ENCODE results near the gene DGKG.

DGKG gene

DNA sequence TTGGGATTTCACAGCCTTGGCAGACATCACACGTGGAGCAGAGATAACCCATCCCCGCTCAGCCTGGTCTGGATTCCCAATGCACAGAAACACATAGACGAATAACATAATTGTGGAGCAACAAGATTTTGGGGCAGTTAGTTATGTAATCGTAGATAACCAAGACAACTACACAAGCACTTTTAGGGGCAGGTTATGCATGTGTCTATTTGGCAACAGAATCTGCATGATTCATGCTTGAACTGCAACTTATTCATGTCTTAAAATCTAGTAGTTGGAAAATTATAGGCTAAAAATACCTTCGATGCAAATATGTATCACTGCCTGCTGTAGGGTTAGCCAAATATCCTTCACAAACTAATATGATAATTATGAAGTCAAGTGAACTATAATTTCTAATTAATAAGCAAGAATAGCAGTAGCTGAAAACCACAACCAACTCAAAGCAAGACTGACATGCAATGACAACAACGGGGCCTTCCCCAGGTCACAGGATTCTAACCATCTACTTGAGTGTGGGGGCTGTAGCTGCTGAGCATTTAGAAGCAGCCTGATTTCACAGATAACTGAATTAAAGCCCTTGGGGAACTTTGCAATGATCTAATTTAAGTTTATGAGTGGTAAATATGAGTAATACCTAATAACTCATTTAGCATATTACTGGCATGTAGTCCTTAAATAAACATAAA is 31.1 kb downstream of the DGKG start:
- no peak overlapping the region for H3K4me3 ChIP-seq (ENCODE audit: low read length)
- H3K9ac ChIP-seq (ENCODE audit: low read length): no peak overlapping the region
- H3K36me3 ChIP-seq (ENCODE audit: control insufficient read depth, insufficient read depth, low read length): no peaks in the 10 kb centered on the region
- no peaks in the 10 kb centered on the region for H3K4me1 ChIP-seq (ENCODE audit: control insufficient read depth, insufficient read depth, low read length)
- H3K9me3 ChIP-seq (ENCODE audit: control insufficient read depth, low read length): no peaks in the 10 kb centered on the region
- no peaks in the 10 kb centered on the region for H3K27me3 ChIP-seq (ENCODE audit: control insufficient read depth, insufficient read depth, low read length)

DNA sequence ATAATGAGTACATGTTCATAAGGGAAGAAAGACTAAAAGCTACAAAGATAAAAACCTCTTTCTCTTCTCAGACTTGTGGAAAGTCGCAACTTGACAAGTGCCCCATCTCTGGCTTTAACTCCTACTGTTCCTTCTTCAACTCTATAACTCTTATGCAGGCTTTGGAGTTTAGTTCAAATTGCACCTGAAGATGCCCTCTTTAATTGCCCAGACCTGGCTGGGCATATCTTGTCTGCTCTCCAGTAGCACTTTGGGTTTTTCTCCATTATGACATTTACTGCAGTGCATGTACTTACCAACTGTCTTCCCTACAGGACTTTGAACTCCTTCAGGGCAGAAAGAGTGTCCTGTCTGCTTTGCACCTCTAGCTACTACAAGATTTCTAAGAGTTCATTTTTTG is 32.4 kb downstream of the DGKG start:
- Histone ChIP-seq H3K4me1 (ENCODE audit: control insufficient read depth, insufficient read depth, low read length) (no peaks in the 10 kb centered on the region), H3K9ac (ENCODE audit: low read length) (no peak overlapping the region)

DNA sequence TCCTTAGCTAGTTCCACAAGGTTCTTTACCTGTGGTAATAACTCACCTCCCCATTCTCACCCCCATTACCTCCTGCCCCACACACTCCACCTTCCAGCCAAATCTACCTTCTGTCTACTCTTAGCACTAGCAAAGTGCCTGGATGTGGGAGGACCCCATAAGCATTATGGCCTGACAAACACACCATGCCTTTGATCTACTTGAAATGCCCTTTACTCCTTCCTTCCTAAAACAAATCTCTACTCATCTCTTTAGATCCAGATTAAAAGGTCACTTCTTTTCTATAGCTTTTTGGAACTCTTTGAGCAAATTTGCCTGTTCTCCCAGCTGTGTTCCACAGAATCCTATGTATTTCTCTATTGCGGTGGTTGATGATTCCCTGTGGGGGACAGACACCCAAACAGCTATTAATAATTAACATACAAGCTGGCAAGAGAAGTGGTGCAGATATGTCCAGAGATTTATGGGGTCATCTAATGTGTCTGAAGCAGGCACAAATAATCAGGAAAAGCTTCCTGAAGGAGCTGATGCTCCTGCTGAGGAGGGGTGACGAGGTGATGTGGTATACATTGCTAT is 34.0 kb downstream of the DGKG start:
- no peaks in the 10 kb centered on the region for H3K36me3 ChIP-seq (ENCODE audit: control insufficient read depth, insufficient read depth, low read length)
- no peak overlapping the region for H3K9ac ChIP-seq (ENCODE audit: low read length)
- H3K4me1 ChIP-seq (ENCODE audit: control insufficient read depth, insufficient read depth, low read length): no peaks in the 10 kb centered on the region
- H3K27me3 ChIP-seq (ENCODE audit: control insufficient read depth, insufficient read depth, low read length): no peaks in the 10 kb centered on the region
- H3K4me3 ChIP-seq (ENCODE audit: low read length): no peak overlapping the region
- no peaks in the 10 kb centered on the region for H3K9me3 ChIP-seq (ENCODE audit: control insufficient read depth, low read length)

More for the DNA sequence above, 32.4 kb downstream of the DGKG start:
- Histone ChIP-seq H3K27me3 (ENCODE audit: control insufficient read depth, insufficient read depth, low read length) (no peaks in the 10 kb centered on the region), H3K36me3 (ENCODE audit: control insufficient read depth, insufficient read depth, low read length) (no peaks in the 10 kb centered on the region), H3K4me3 (ENCODE audit: low read length) (no peak overlapping the region), H3K9me3 (ENCODE audit: control insufficient read depth, low read length) (no peaks in the 10 kb centered on the region)

DNA sequence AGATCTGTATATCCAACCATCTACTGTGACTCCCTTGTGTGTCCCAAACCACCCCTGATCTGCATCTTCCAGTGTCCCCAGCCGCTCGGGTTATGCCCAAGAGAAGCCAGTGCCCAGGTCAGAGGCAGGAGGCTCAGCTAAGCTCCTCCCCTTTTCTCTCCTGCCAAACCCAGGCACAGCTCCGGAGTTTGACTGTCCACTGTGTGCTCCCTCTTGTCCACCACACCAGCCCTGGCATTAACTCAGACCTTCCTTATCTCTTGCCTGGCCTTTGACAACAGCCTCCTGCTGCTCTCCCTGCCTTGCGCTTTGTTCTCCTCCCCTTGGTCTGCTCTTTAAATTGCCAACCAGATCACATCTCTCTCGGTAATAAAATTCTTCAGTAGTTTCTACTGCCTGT is 39.3 kb downstream of the DGKG start:
- no peaks in the 10 kb centered on the region for H3K36me3 ChIP-seq (ENCODE audit: control insufficient read depth, insufficient read depth, low read length)
- H3K27me3 ChIP-seq (ENCODE audit: control insufficient read depth, insufficient read depth, low read length): no peaks in the 10 kb centered on the region
- H3K9ac ChIP-seq (ENCODE audit: low read length): no peak overlapping the region
- H3K4me1 ChIP-seq (ENCODE audit: control insufficient read depth, insufficient read depth, low read length): no peaks in the 10 kb centered on the region
- no peak overlapping the region for H3K4me3 ChIP-seq (ENCODE audit: low read length)
- no peaks in the 10 kb centered on the region for H3K9me3 ChIP-seq (ENCODE audit: control insufficient read depth, low read length)

DNA sequence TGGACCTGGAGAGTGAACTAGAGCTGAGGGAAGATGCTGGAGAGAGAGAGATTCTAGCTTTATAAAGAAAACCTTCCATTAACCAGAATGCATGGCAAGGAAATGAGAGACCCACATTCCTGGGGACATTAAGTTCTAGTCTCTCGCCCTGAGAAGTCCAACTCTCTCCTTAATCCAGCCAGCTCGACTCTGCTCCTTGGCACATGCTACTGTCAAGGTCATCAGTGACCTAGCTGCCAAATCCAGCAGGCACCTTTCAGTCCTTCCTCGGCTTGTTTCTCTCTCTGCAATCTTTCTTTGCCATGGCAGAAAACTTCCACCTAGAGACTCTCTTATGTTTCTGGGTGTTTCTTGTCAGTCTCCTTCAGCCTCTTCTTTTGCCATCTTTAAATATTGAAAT is 40.3 kb downstream of the DGKG start:
- H3K9me3 ChIP-seq (ENCODE audit: control insufficient read depth, low read length): no peaks in the 10 kb centered on the region
- no peaks in the 10 kb centered on the region for H3K4me1 ChIP-seq (ENCODE audit: control insufficient read depth, insufficient read depth, low read length)
- no peaks in the 10 kb centered on the region for H3K27me3 ChIP-seq (ENCODE audit: control insufficient read depth, insufficient read depth, low read length)
- H3K9ac ChIP-seq (ENCODE audit: low read length): no peak overlapping the region
- no peak overlapping the region for H3K4me3 ChIP-seq (ENCODE audit: low read length)
- no peaks in the 10 kb centered on the region for H3K36me3 ChIP-seq (ENCODE audit: control insufficient read depth, insufficient read depth, low read length)

DNA sequence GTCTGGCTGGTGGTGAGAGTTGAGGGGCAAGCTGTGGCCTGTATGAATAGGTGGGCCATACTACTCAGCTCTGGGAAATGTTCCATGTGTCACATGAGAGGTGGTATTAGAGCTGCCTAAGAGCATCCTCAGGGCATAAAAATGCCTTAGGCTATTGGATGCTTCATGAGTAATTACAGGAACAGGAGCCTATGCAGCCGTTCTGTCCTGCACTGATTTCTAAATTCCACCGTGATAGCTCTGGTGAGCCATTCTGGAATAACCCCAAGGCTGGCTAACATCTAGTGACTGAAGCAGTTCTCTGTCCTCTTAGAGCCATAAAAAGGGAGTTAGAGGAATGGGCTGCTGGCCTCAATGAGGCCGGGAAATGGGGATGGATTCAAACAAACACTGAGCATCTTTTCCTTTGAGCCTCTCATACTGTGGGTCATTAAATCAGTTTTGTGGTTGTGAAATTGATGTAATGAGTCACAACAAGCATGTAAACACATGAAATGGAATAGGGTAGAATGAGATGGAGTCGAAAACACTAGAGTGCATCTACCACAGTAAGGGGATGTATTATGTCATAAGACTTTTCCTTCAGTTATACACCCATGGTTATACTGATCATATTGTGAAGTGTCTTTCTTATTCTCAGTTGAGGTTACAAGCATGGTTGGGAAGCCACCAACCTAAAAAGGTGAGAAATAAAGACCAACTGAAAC is 41.0 kb downstream of the DGKG start:
- no peak overlapping the region for H3K4me3 ChIP-seq (ENCODE audit: low read length)
- no peaks in the 10 kb centered on the region for H3K4me1 ChIP-seq (ENCODE audit: control insufficient read depth, insufficient read depth, low read length)
- no peaks in the 10 kb centered on the region for H3K9me3 ChIP-seq (ENCODE audit: control insufficient read depth, low read length)
- no peak overlapping the region for H3K9ac ChIP-seq (ENCODE audit: low read length)
- H3K27me3 ChIP-seq (ENCODE audit: control insufficient read depth, insufficient read depth, low read length): no peaks in the 10 kb centered on the region
- no peaks in the 10 kb centered on the region for H3K36me3 ChIP-seq (ENCODE audit: control insufficient read depth, insufficient read depth, low read length)

DNA sequence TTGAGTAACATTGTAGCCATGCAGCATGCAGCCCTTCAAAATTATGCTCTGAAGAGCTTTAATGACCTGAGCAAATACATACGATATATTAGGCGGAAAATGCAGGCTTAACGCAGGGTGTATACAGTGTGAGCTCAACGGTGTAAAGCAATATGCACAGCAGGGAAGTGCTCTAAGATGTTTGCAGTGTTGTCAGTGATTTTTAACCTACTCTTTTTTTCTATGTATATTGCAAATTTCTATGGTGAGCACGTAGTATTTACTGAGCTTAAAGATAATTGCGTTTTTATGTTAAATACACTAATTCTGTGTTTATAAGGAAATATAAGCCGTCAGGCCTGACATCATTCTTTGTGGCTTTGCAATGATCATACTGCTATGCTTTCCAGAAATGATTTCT is 42.1 kb downstream of the DGKG start:
- H3K9ac ChIP-seq (ENCODE audit: low read length): no peak overlapping the region
- no peaks in the 10 kb centered on the region for H3K36me3 ChIP-seq (ENCODE audit: control insufficient read depth, insufficient read depth, low read length)
- no peaks in the 10 kb centered on the region for H3K4me1 ChIP-seq (ENCODE audit: control insufficient read depth, insufficient read depth, low read length)
- H3K27me3 ChIP-seq (ENCODE audit: control insufficient read depth, insufficient read depth, low read length): no peaks in the 10 kb centered on the region
- H3K4me3 ChIP-seq (ENCODE audit: low read length): no peak overlapping the region
- H3K9me3 ChIP-seq (ENCODE audit: control insufficient read depth, low read length): no peaks in the 10 kb centered on the region

DNA sequence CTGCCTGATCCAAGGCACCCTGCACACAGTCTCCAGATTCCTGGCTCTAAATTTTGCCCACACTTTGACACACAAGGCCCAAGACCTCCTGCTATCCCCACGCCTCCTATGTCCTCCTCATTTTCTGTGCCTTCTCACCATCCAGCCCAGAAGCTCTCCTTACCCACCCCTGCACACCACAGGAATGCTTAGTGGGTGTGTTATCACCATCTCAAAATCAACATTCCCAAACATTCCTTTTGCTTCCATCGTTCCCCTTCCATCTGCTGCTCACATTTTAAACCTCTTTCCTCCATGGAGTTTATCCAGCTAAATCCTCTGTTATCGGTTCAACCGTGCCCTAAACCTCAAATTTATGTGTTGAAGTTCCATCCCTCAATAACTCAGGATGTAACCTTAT is 43.9 kb downstream of the DGKG start:
- H3K9me3 ChIP-seq (ENCODE audit: control insufficient read depth, low read length): no peaks in the 10 kb centered on the region
- H3K4me1 ChIP-seq (ENCODE audit: control insufficient read depth, insufficient read depth, low read length): no peaks in the 10 kb centered on the region
- no peak overlapping the region for H3K4me3 ChIP-seq (ENCODE audit: low read length)
- no peaks in the 10 kb centered on the region for H3K36me3 ChIP-seq (ENCODE audit: control insufficient read depth, insufficient read depth, low read length)
- no peaks in the 10 kb centered on the region for H3K27me3 ChIP-seq (ENCODE audit: control insufficient read depth, insufficient read depth, low read length)
- H3K9ac ChIP-seq (ENCODE audit: low read length): no peak overlapping the region

DNA sequence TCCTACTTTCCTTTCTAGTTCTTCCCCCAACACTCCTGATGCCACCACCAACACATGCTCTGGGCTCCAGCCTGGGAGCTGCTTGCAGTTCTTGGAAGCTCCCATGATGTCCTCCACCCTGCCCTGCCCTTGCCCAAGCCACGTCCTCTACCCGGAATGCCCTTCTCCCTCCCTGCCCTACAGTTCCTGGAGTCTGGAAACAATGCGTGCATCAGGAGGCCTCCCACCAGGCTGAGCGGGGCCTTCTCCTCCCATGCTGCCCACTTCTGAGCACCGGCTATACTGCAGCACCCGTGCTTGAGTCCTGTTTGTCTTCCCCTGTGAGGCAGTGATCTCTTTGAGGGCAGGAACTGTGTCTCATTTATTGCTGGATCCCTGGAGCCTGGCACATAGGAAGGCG is 44.6 kb downstream of the DGKG start:
- no peak overlapping the region for H3K9ac ChIP-seq (ENCODE audit: low read length)
- H3K4me1 ChIP-seq (ENCODE audit: control insufficient read depth, insufficient read depth, low read length): no peaks in the 10 kb centered on the region
- H3K9me3 ChIP-seq (ENCODE audit: control insufficient read depth, low read length): no peaks in the 10 kb centered on the region
- H3K4me3 ChIP-seq (ENCODE audit: low read length): no peak overlapping the region
- no peaks in the 10 kb centered on the region for H3K36me3 ChIP-seq (ENCODE audit: control insufficient read depth, insufficient read depth, low read length)
- no peaks in the 10 kb centered on the region for H3K27me3 ChIP-seq (ENCODE audit: control insufficient read depth, insufficient read depth, low read length)

DNA sequence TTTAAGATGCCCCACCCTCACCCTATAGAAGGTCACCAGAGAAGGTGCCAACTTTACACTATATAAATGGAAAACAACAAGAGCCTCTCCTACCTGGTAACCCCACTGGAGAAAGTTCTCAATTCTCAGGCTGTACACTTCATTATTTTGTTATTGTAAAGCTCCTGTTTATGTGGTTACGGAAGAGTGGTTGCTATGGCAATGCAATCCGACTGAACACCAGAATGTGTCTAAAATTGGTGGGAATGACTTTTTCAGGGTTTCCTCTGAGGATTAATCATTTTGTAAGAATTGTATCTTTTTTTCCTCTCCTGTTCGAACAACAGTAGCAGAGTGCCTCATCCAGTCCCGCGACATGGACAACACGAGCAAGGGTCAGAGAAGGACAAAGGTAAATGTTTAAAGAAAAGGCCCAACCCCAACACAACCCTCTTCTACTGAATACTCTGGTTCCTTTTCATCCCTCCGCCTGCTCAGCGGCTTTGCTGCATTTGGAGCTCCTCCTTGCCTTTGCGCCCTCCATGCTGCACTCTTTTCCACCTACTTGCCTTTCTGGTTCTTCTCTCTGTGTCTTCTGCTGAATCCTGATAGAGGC is 45.3 kb downstream of the DGKG start:
- H3K9me3 ChIP-seq (ENCODE audit: control insufficient read depth, low read length): no peaks in the 10 kb centered on the region
- H3K9ac ChIP-seq (ENCODE audit: low read length): no peak overlapping the region
- no peaks in the 10 kb centered on the region for H3K4me1 ChIP-seq (ENCODE audit: control insufficient read depth, insufficient read depth, low read length)

DNA sequence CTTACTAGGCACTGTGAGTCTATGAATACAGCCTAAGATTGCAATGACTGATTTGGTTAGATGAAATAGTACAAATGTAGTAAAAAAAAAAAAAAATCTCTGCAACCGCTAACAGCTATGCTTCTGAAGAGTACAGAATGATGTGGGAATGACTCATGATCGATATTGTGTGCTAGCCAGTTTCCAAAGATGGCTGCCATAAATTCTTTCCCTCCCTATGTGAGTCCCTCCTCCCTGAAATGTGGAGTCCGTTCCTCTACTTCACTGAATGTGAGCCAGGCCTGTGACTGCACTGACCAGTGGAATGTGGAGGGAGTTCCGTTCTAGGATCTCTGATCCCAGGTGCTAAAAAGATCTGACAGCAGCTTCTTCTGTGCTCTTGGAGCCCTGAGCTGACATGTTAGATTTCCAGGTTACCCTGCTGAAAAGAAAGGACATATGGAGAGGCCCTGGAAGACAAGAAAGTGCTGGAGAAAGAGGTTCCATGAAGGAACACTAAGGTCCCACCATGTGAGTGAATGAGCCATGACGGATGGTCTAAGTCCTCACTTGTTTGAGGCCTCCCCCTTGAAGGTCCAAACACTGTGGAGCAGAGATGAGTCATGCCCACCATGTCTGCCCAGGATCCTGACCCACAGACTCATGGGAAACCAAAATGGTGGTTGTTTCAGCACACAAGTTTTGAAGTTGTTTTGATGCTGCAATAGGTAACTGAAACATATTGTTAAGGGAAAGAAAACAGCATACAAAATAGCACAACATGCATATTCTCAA is 46.3 kb downstream of the DGKG start:
- Histone ChIP-seq H3K4me3 (ENCODE audit: low read length) (no peak overlapping the region), H3K4me1 (ENCODE audit: control insufficient read depth, insufficient read depth, low read length) (no peaks in the 10 kb centered on the region), H3K36me3 (ENCODE audit: control insufficient read depth, insufficient read depth, low read length) (no peaks in the 10 kb centered on the region), H3K27me3 (ENCODE audit: control insufficient read depth, insufficient read depth, low read length) (no peaks in the 10 kb centered on the region), H3K9me3 (ENCODE audit: control insufficient read depth, low read length) (no peaks in the 10 kb centered on the region), H3K9ac (ENCODE audit: low read length) (no peak overlapping the region)

More for the DNA sequence above, 45.3 kb downstream of the DGKG start:
- H3K4me3 ChIP-seq (ENCODE audit: low read length): no peak overlapping the region
- H3K27me3 ChIP-seq (ENCODE audit: control insufficient read depth, insufficient read depth, low read length): no peaks in the 10 kb centered on the region
- no peaks in the 10 kb centered on the region for H3K36me3 ChIP-seq (ENCODE audit: control insufficient read depth, insufficient read depth, low read length)

DNA sequence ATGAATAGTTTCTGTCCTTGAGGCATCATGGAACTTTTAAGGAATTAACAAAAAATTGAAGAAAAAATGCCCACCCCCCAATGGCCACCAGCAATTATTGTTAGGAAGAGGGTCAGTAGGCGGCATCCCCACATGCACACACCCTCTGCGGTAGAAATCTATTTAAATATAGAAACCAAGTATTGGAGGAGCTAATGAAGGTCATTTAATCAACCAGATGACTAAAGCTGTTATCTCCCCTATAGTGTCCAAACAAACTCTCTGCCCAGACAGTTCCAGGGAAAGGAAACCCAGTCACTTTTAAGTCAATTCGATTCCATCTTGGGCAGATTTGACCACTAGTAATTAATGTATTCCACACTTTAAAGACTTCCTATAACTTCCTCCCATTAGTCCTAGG is 47.1 kb downstream of the DGKG start:
- Histone ChIP-seq H3K9ac (ENCODE audit: low read length) (no peak overlapping the region), H3K27me3 (ENCODE audit: control insufficient read depth, insufficient read depth, low read length) (no peaks in the 10 kb centered on the region), H3K9me3 (ENCODE audit: control insufficient read depth, low read length) (no peaks in the 10 kb centered on the region), H3K4me1 (ENCODE audit: control insufficient read depth, insufficient read depth, low read length) (no peaks in the 10 kb centered on the region), H3K4me3 (ENCODE audit: low read length) (no peak overlapping the region), H3K36me3 (ENCODE audit: control insufficient read depth, insufficient read depth, low read length) (no peaks in the 10 kb centered on the region)
